Measurements from ENCODE around the gene PAWR. TPM values are rescaled to one million over a fixed set of nuclear protein-coding genes. Genes with fewer than 3 reads are reported as not detected.
"Not testable (repeated sequence)": the region's sequence is repeated elsewhere in the genome, so short reads cannot be mapped to it uniquely, and the experiment has no call there.

Gene PAWR
- total RNA-seq, 1 donor from 2014 or later, result 46.6 TPM

DNA sequence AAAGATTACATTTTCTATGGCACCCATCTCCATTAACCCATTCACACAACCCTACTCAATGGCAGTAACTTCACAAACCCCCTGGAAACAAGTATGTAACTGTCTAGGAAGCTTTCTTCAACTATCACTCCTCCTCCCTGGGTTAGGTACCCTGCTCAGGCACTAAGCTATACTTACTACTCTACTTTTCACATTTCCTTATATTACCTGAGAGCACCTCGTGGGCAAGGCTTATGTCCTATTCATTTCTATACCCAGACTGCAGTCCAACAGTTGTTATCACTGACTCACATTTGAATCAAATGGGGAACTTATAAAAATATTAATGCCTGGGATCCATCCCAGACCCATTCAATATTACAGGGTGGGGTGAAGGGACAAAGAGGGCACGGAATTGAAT is 4.6 kb downstream of the PAWR start:
- no peak for DNase-seq

DNA sequence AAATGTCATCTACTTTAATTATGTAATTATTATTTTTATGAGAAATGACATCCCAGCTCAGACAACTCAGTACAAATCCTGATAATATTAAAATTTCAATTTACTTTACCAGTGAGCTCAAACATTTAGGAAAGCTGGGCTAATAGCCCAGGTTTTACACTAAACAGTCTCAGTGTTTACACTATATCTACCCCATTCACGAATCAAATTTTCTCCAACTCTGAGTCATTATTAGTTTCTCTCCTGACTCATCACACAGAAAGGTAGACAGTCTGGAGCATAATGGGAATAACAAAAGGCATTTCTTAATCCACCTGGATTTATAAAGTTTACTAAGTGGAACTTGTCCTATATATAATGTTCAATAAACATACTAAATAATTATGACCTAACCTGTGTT is 5.7 kb downstream of the PAWR start:
- no peak for DNase-seq

DNA sequence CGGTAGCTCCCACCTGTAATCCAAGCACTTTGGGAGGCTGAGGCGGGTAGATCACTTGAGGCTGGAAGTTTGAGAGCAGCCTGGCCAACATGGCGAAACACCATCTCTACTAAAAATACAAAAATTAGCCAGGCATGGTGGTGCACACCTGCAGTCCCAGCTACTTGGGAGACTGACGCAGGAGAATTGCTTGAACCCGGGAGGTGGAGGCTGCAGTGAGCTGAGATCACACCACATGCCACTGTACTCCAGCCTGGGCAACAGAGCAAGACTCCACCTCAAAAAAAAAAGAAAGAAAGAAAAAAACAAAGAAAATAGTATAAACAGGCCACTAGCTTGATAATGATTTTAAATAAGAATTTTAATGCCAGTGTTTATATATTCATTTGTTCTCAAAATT is 6.4 kb downstream of the PAWR start:
- not testable (repeated sequence) for DNase-seq

DNA sequence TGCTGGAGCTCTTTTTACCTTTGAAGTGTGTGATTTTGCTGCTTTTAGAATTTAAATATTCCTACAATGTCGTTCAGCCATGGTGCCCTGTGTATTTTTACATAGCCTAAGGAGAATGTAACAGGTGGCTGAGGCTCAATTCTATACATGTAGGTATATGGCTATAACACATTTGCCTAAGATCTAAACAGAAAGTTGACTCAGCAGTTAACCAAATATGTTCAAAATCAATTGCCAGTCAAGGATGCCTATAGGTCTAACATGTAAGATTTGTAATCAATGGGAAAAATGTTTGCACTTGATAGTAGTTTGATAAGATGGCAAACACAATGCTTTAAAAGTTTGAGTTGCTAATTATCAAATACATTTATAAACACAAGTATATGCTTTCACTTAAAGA is 8.2 kb downstream of the PAWR start:
- no peak for DNase-seq

DNA sequence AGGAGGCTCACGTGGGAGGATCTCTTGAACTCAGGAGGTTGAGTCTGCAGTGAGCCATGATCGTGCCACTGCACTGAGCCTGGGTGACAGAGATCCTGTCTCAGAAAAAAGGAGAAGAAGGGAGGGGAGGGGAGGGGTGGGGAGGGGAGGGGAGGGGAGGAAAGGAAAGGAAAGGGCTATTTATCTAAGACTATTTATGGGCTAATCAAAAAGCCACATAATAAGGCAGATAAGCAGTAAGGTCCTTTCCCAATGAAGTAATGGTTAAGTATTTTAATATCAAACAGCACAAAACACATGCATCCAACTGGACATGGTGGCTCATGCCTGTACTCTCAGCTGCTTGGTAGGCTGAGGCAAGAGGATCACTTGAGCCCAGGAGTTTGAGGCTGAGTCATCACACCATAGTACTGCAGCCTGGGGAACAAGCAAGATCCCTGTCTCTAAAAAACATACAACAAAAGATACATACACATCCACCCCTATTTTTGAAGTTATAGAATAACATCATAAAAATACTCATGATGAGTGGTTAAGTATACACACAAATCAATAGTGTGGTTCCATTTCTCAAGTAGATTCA is 9.7 kb downstream of the PAWR start:
- no peak for DNase-seq

DNA sequence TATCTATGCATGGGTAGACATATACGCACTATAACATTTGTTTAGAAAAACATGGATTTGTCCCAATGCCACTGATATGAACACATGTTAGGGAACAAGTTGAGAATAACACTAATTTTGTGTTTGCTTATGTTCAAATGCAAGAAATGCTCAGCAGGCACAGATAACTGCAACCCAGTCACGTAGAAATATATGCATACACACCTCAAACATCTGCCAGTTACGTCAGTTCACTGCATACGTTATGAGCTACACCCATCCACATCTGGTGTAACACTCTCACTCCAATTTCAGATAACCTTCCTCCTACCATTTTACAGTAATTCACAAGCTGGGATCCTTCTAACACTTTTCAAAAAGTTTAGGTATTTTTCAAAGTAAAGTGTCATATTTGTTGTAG is 10.7 kb downstream of the PAWR start:
- no peak for DNase-seq

DNA sequence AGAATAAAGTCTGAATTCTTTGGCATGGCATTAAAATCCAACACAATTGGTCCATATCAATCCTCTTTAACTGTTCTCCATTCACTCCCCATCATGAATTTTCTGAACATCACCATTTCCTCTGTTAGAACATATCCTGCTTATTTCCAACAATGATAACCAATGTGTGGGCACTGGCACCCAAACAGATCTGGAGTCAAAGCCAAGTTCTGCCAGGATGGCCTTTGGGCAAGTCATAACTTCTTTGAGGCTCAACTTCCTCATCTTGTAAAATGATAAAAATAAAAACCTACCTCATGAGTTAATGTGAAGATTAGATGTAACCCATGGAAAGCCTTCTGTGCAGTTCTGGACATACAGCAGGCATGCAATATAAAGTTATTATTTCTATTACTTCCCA is 12.5 kb downstream of the PAWR start:
- DNase-seq, result no peak

DNA sequence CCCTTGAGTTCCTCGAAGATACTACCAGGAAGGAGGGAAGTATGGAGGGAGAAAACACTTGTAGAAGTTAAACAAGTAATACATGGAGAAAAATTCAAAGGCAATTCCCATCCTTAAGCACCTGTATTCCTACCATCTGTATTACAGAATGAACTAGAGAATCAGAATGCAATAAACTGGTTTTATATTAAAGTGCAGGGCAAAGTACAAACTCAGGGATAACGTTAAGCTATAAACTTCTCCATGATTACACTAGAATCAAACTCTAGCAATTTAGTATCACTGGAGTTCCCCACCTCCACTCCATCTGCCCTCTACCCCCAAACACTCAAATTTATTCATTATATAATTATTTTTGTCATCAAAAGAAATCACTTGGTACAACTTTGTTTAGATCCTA is 13.1 kb downstream of the PAWR start:
- no peak for DNase-seq

DNA sequence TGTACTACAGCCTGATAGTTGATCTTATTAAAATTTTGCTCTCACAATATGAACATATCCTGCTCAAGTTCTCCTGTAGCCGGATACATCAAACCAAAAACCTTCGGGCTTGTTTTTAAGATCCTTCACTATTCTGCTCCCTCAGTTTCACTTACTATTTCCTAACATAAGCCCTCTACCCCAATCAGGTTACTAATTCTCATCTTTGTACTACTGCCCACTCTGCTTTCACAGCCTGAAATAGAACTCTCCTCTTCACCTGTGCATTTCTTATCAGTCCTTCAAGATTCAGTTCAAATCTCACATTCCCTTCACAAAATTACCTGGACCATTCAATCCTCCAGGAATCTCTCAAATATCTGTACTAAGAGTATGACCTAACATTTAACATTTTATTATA is 14.2 kb downstream of the PAWR start:
- no peak for DNase-seq

DNA sequence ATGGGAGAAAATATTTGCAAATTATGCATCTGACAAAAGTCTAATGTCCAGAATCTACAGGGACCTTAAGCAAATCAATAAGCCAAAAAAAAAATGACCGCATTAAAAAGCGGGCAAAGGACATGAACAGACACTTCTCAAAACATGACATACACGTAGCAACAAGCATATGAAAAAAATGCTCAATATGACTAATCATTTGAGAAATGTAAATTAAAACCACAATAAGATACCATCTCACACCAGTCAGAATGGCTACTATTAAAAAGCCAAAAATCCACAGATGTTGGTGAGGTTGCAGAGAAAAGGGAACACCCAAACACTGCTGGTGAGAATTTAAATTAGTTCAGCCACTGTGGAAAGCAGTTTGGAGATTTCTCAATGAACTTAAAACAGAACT is 16.1 kb downstream of the PAWR start:
- DNase-seq, result no peak

DNA sequence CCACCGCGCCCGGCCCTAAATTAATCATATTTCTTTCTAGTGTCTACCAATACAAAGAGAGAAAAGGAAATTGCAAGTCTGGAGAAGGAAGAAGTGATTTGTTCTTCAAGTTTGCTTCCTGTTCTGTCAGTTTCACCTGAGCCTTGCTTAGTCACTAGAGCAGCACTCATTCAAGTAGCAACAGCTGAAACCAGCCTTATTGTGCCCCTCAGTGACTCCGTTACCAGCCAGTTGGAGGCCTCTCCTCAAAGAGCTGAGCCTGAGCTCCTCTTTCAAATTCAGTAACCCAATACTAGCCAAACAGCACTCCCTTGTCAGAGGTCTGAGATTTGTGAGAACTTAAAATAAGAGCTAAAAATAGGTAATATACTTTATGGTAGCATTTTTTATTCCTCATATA is 17.4 kb downstream of the PAWR start:
- DNase-seq, result no peak

DNA sequence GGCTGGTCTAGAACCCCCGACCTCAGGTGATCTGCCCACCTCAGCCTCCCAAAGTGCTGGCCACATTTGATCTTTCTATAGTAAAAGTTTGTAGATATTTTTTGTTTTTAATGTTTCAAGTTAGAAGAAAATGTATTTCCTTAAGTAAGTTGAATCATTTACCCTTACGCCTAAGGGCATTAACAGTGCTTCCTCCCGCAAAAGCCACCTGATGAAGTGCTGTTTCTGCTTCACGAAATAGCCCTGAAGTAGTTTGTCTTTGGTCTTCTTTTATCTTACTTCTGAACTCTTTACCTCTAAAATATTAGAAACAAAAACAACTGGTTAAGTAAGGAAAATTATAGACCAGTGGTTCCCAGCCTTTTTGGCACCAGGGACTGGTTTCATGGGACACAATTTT is 22.7 kb downstream of the PAWR start:
- DNase-seq, result no peak

DNA sequence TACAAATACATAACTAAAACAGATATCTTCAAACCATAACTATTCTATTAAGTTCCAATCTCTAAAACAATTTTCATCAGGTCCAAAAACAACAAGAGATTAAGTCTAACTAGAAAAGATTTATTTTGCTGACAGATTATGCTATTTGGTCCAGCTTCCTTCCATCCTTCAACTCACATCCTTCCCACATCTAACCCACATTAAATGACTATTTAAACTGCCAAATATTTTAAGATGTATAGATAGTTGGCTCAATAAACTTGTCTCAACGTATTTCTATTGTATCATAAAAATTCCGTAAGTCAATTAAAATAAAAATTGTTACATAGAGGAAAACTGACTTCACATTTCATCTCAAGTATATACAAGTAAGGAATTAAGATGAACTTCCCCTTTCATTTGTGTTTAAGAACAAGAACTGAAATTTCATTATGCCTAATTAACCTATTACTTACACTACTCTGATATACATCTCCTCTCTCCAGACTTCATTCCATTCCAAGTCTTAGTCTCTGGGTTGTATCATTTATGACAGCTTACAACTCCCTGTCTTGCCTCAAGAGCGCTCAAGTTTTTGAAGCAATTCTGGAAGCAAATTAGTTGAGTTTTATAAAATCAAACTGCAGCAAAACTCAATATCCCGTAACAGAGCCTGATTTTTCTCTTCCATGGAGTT is 25.4 kb downstream of the PAWR start:
- no peak for DNase-seq

DNA sequence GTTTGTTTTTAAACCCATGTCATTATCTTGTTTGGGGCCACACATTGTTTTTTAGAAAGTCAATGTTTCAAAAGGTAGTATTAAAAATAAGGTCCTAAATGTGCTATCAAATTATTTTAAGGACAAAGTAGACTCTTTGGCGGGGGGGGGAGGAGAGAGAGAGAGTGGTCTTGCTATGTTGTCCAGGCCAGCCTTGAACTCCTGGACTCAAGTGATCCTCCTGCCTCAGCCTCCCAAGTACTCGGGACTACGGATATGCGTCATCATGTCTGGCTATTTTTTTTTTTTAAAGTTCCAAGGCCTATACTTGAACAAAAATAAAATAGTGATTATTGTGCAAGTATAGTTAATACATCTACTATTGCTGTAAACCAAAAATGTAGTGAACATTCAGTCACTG is 26.2 kb downstream of the PAWR start:
- no peak for DNase-seq

DNA sequence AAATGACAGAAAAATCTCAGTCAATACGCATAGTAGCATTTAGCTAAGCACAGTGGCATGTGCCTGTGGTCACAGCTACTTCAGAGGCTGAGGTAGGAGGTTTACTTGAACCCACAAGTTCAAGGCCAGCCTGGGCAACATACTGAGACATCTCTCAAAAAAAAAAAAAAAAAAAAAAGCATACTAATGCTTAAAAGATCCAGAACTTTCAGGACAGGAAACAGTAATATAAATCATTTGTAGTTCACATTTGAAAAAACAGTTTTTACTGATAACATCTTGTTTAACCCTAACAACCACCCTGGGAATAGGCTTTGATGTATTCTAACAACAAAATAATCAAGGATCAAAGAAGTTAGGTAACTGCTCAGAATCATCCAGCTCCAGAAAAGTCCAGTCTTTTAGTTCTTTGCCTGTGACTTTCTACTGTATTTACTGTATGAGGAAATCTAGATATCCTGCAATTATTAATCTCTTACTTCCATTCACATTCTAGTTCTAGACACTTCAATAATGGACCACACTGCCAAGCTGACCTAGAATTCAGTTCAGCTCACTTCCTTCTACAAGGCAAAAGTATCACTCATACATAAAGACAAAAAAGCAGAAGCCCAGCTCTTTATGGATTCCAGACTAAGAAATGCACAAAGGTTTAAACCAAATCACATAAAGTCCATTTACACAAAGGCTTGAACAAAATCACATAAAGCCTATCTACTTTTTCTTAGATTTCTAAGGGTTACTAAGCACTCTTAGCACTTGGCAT is 28.5 kb downstream of the PAWR start:
- no peak for DNase-seq

DNA sequence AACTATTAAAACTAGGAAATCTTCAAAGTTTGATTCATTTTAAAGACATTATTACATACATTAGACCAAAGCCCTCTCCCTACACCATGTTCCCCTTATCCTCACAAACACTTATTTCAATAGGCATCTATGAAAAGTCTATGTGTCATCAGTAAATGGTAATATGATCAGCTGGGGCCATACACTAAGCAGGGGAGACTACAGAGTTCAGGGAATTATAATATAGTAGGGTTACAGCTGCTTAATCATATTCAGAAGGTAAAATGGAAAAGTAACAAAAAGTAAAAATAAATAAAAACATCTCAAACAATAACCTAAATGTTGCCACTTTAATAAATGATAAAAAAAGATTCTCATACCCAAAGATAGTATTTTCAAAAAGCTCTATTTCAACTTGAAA is 29.1 kb downstream of the PAWR start:
- DNase-seq, result no peak

DNA sequence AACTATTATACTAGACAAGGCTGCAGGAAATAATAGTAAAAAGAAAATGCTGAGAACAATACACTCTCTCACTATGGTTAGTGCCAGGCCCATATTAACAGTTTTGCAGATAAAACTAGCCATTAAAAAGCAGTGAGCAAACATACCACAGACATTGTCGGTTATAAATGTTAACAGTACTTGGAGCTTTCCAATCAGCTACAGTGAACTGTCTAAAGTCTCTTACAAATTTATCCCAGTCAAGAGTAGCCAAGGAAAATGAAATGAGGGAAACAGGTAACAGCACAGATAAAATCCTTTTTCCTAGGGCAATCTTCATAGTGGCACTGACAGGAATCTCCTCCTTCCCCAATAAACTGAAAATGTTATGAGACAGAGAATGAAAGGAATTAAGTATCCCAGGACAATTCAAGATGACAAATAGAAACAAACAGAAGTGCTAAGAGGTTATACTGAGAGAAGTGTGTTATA is 30.8 kb downstream of the PAWR start:
- no peak for DNase-seq

DNA sequence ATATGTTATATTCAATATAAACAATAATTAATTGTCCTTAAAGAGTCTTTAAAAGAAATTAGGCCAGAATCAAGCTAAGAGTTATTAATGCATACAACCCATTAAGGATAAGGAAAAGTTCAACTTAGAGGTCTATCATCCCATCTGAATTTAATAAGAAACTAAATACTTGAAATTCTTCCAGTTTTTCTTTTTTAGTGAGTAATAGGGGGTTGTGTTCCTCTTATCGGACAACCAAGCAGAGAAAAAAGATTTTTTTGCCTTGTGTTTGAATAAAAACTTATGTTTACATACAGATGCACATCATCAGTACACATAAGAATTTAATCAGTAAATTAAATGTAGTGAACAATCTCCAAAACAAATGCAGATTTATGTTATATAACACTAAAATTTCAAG is 32.5 kb downstream of the PAWR start:
- DNase-seq, result peak; percentile 17

DNA sequence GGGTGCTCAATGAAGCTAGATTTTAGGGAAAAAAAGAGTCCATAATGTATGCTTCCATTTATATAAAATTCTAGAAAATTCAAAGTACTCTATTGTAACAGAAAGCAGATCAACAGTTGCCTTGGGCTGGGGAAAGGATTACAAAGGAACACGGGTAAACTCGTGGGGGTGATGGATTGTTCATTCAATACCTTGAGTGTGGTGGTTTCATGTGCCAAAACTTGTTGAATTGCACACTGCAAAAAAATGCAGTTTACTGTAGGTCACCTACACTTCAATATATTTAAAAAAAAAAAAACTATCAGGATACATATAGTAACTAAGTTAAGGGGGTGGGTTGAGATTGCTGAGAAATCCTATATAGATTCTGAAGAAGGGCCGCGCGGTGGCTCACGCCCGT is 33.6 kb downstream of the PAWR start:
- DNase-seq, result no peak

DNA sequence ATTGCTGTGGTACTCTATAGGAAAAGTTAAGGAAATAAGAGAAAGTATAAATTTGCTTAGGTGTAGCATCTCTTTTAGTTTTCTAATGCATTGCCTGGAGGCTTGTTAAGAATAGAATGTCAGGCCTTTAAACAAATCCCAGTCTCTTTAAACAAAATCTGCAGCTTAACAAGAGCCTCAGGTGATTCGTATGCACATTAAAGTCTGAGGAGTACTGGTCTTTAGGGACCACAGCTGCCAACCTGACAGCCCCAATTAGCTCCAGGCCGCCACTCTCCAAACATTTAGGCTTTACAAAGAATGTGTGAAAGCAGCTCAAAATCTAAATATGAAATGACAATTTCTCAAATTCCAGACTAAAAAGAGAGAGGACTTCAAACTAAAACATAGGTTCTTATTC is 35.7 kb downstream of the PAWR start:
- no peak for DNase-seq

DNA sequence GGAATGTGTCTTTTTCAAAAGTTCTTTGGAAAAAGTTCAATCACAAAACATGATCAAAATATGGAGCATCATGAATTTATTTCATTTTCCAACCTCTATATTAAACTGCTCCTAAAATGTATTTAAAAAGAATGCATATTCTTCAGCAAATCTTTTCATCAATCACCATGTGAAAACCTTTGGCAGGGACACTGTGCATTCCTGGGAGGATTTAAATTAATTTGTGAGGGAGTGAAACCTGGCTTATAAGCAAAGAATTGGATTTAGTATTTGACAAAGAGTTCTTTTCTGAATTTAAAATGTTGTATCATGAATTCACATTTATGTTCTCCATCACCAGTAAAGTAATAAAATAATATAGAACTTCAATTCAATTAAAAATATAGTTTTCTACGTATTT is 38.2 kb downstream of the PAWR start:
- no peak for DNase-seq

DNA sequence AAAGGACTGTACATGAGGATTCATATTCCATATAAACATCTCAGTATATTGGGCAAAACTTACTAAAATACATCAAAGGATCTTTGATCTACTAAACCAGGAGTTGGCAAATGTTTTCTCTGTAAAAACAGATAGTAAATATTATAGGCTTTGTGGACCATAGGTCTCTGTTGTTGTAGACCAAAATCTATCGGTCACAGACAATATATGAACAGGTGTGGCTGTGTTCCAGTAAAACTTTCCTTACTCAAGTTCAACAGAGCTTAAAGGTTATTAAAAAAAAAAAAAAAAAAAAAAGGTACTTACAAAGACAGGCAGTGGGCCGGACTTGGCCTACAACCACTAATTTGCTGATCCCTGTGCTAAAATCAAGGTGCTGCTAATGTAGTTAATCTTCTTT is 40.3 kb downstream of the PAWR start:
- DNase-seq, result no peak

DNA sequence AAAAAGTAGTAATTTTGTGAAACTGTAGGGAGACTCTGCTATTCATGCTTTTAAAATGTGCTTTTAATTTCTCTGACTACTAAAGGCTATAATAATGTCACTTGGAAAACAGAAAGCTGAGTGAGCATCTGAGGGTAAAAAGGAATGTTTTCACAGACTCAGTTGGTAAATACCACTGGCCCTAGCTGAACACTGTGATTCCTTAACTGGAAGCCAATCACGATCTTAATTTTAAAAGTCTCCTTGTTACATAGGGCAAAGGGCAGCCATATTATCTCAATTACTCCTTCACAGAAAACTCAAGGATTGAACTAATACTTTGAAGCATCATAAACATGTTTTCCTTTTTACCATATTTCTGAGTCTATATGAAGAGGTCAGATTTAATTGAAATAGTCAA is 41.9 kb downstream of the PAWR start:
- DNase-seq, result no peak

DNA sequence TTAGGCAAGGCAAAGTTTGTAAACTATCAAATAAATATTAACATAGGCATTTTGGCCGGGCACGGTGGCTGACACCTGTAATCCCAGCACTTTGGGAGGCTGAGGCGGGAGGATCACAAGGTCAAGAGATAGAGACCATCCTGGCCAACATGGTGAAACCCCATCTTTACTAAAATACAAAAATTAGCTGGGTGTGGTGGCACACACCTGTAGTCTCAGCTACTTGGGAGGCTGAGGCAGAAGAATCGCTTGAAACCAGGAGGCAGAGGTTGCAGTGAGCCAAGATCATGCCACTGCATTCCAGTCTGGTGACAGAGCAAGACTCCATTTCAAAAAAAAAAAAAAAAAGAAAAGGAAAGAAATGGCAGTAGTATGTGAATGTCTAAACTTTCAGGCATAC is 43.9 kb downstream of the PAWR start:
- not testable (repeated sequence) for DNase-seq

Measured in skin of body (tissue), 2 donors.